Right renal pelvis (tissue), 4 donors: ENCODE results near the gene BANF2. TPM values are rescaled to one million over a fixed set of nuclear protein-coding genes. Genes with fewer than 3 reads are reported as not detected.

Source experiments
- polyA plus RNA-seq, 4 donors: library from polyadenylated mRNA; unstranded; fragments of 120-200 nt; gene quantifications; one replicate each; pipeline ENCODE4 v1.2.1, GENCODE V29; 2013; ENCODE audit not compliant: insufficient read length in 4 of 4

The BANF2 gene
- polyA plus RNA-seq, 4 donors, result 0.18 TPM; not detected in 3

Other genes with a start within 250 kb of the BANF2 start
- 1 to 10 TPM; 3.3 to 4.5 (median 4.0) TPM for gene BFSP1, start 168.6 kb upstream of the BANF2 start, polyA plus RNA-seq
- gene DSTN, start 129.9 kb upstream of the BANF2 start, polyA plus RNA-seq, result 100 to 1,000 TPM; 393 to 465 (median 444) TPM
- 100 to 1,000 TPM; 126 to 140 (median 132) TPM for gene RRBP1, start 17.7 kb upstream of the BANF2 start, polyA plus RNA-seq